B cell (primary cell): Measurements from ENCODE around the gene NR1D1. TPM values are rescaled to one million over a fixed set of nuclear protein-coding genes. Genes with fewer than 3 reads are reported as not detected.
A peak's percentile ranks its signal among the peaks of the same experiment; 100 is the strongest.

ENCODE experiments used
- ATAC-seq: fragments of 200-7000 bp; cut with Tn5 transposase; one replicate; pipeline ENCODE4 v1.10.0; 2021; ENCODE audit warnings: low read depth, mild to moderate bottlenecking, moderate number of reproducible peaks, moderate library complexity
- CTCF ChIA-PET: fragments of 350-600 bp; sonication (Branson Sonifier 250); formaldehyde crosslinking; loops from one replicate; lab custom pipeline; 2021; ENCODE audit warnings: antibody characterized with exemption, inconsistent platforms; lab: Charles Lee
- POLR2A ChIA-PET: fragments of 350-600 bp; sonication (Branson Sonifier 250); formaldehyde crosslinking; loops from one replicate; lab custom pipeline; 2021; ENCODE audit warnings: antibody characterized with exemption; lab: Charles Lee
- DNase-seq: peaks from one replicate; pipeline ENCODE4 v3.0.0; 2013
- H2AFZ ChIP-seq: 2 replicates; pipeline ENCODE4 v1.6.1; 2012; ENCODE audit warnings: mild to moderate bottlenecking, low read depth, low read length; ENCODE audit not compliant: insufficient read depth, poor library complexity, severe bottlenecking
- H3K27ac ChIP-seq, 2 donors: 1 replicate in 1 of 2; 2 replicates in 1 of 2; pipeline ENCODE4 v1.5.1; 2012 to 2013; ENCODE audit warnings: low read length in 2 of 2, mild to moderate bottlenecking in 2 of 2, moderate library complexity in 1 of 2
- H3K27me3 ChIP-seq, 4 experiments: fragments of 200-600 bp in 1 of 4; sonication (generic) in 1 of 4; replicated peaks in 1 of 4; 1 replicate in 2 of 4; 2 replicates in 2 of 4; pipeline versions ENCODE4 v1.6.1 to v1.7.0; 2013 to 2016; ENCODE audit warnings: low read length in 3 of 4, mild to moderate bottlenecking in 2 of 4, mixed read lengths in 1 of 4, moderate library complexity in 1 of 4; ENCODE audit not compliant: insufficient read depth in 4 of 4, control insufficient read depth in 3 of 4; ENCODE audit errors: control extremely low read depth in 1 of 4
- H3K36me3 ChIP-seq, 2 experiments: replicated peaks in 1 of 2; 1 replicate in 1 of 2; 2 replicates in 1 of 2; pipeline versions ENCODE4 v1.6.1 to v1.7.1; 2013; ENCODE audit warnings: low read length in 1 of 2; ENCODE audit not compliant: insufficient read depth in 2 of 2, control insufficient read depth in 1 of 2; ENCODE audit errors: control extremely low read depth in 1 of 2, extremely low read depth in 1 of 2
- H3K4me1 ChIP-seq, 2 donors: fragments of 200-600 bp in 1 of 2; sonication (generic) in 1 of 2; 1 replicate in 1 of 2; 2 replicates in 1 of 2; pipeline versions ENCODE4 v1.5.1 to v1.6.1; 2013 to 2017; ENCODE audit warnings: low read length in 2 of 2; ENCODE audit not compliant: control insufficient read depth in 2 of 2, insufficient read depth in 2 of 2
- H3K4me2 ChIP-seq: replicated peaks from 2 replicates; pipeline ENCODE3; 2012; ENCODE audit warnings: mild to moderate bottlenecking, low read depth, low read length; ENCODE audit not compliant: poor library complexity, severe bottlenecking
- H3K4me3 ChIP-seq, 5 experiments: fragments of 200-600 bp in 1 of 5; sonication (generic) in 1 of 5; 1 replicate in 3 of 5; 2 replicates in 2 of 5; pipeline versions ENCODE4 v1.5.1 to v1.7.0; 2011 to 2016; ENCODE audit warnings: low read length in 4 of 5, mild to moderate bottlenecking in 4 of 5, low read depth in 2 of 5, control low read depth in 1 of 5, moderate library complexity in 1 of 5; ENCODE audit not compliant: insufficient read depth in 1 of 5; ENCODE audit errors: control extremely low read depth in 1 of 5, extremely low read depth in 1 of 5
- H3K79me2 ChIP-seq: fragments of 200-600 bp; sonication (generic); one replicate; pipeline ENCODE4 v1.6.0; 2016; ENCODE audit warnings: low read length; ENCODE audit not compliant: control insufficient read depth, insufficient read depth
- H3K9ac ChIP-seq: fragments of 200-600 bp; sonication (generic); 2 replicates; pipeline ENCODE4 v1.6.1; 2017; ENCODE audit warnings: mild to moderate bottlenecking, low read length, moderate library complexity
- H3K9me3 ChIP-seq, 3 donors: one replicate each; pipeline versions ENCODE4 v1.6.1 to v1.7.1; 2013; ENCODE audit warnings: low read length in 2 of 3; ENCODE audit not compliant: control insufficient read depth in 2 of 3, insufficient read depth in 1 of 3; ENCODE audit errors: control extremely low read depth in 1 of 3
- H4K20me1 ChIP-seq: 2 replicates; pipeline ENCODE4 v1.6.0; 2012; ENCODE audit warnings: mild to moderate bottlenecking, low read length; ENCODE audit not compliant: insufficient read depth, control insufficient read depth, poor library complexity, severe bottlenecking
- H3K27ac Mint-ChIP-seq: one replicate; pipeline ENCODE4 v1.8.0; 2021; ENCODE audit warnings: mixed read lengths
- H3K27me3 Mint-ChIP-seq: one replicate; pipeline ENCODE4 v1.8.0; 2021; ENCODE audit warnings: mixed read lengths
- H3K4me1 Mint-ChIP-seq: one replicate; pipeline ENCODE4 v1.8.0; 2021; ENCODE audit warnings: mixed read lengths
- H3K4me3 Mint-ChIP-seq: one replicate; pipeline ENCODE4 v1.8.0; 2021; ENCODE audit warnings: mixed read lengths
- H3K9me3 Mint-ChIP-seq: one replicate; pipeline ENCODE4 v1.8.0; 2022; ENCODE audit warnings: mixed read lengths; ENCODE audit not compliant: insufficient read depth
- EZH2 ChIP-seq: IDR thresholded peaks from 2 replicates; pipeline ENCODE4 v1.6.1; 2012; ENCODE audit warnings: borderline replicate concordance, low read depth, mild to moderate bottlenecking, moderate library complexity, low read length; ENCODE audit not compliant: insufficient read depth, poor library complexity, severe bottlenecking
- WGBS: methylation state at CpG from one replicate; pipeline ENCODE4 v1.1.5; 2013; ENCODE audit warnings: missing lambda C conversion rate; ENCODE audit not compliant: insufficient coverage; 5-methylcytosine and 5-hydroxymethylcytosine counted together
- intact Hi-C: fragments of 100-400 bp; cut with micrococcal nuclease; formaldehyde crosslinking; loops from one replicate; pipeline ENCODE4 v1.10.0; 2022
- polyA plus RNA-seq: library from polyadenylated mRNA; depleted of rRNA; stranded (reverse); fragments of >200 nt; gene quantifications from 2 replicates; pipeline ENCODE4 v1.2.3, GENCODE V29; 2012
- total RNA-seq, 2 donors: library from RNA; stranded (reverse); fragments of 120-200 nt in 1 of 2; gene quantifications; 1 replicate in 1 of 2; 2 replicates in 1 of 2; pipeline versions ENCODE4 v1.2.3 to v1.2.4, GENCODE V29; 2013 to 2022
- TF ChIP-seq, protein P1 (sequence below): fragments of 200-600 bp; IDR thresholded peaks from one replicate; pipeline ENCODE4 v1.8.0; 2022; ENCODE audit warnings: antibody characterized with exemption, mild to moderate bottlenecking

NR1D1 gene
- total and polyA plus RNA-seq, 2 donors (not counting 1 experiment from before 2014, with no cell fraction given), result 6.7 to 7.7 TPM

DNA sequence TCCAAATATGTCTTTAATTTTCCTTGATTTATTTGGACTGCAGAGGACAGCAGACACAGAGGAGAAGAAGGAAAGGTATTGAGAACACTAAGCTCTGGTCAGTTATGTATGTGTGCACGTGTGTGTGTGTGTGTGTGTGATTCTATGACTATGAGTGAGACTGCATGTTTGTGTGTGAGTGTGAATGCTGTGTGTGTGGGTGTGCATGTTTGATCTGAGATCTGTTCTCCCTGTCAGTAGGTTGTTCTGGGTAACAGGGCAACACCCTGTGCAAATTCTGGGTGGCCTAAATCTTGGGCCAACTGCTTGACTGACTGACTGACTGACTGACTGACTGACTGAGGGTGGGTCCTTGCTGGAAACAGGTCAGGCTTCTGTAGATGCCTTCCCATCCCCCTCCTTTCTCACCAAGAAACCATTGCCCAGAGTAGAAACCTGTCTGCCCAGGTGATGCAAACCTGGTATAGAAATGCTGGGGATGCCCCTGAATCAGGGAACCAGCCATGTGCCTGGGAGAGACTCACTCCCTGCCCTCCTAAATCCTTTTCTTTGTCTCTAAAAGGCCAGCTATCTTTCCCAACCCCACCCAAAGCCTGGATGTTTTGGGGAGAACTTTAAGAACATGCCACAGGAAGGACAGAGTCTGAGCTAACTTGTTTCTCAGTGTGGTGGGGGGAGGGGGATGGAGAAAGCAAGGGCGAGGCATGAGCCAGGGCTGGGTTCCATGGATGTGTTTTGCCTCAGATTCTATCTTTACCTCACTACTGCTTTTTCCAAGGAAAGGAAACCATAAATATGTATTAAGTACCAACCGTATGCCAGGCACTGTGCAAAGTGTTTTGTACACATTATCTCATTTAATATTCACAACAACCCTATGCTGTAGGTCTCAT lies 4.5 kb upstream of the NR1D1 start:
- POLR2A ChIA-PET, result interaction anchor here (0.5 to 0.6 kb wide), 2 partner anchors 26 to 67 kb away, joined by 3 to 4 read pairs; no protein-coding TSS in a partner anchor
- CTCF ChIA-PET, result interaction anchor here (0.7 kb wide), 2 partner anchors 33 to 40 kb away, joined by 3 read pairs; no protein-coding TSS in a partner anchor
- H3K27ac Mint-ChIP-seq, result peak overlapping the region; percentile 13
- Histone ChIP-seq H4K20me1 (no peaks in the 10 kb centered on the region), H3K9me3 (no peaks in the 10 kb centered on the region), H3K4me2 (no peak overlapping the region), H3K27me3 (no peaks in the 10 kb centered on the region), H3K79me2 (no peaks in the 10 kb centered on the region), H3K4me3 (no peak overlapping the region), H3K9ac (no peak overlapping the region), H3K4me1 (peaks cover 41 to 43% of the 10 kb centered on the region in 2 donors), H2AFZ (no peak overlapping the region), H3K36me3 (no peaks in the 10 kb centered on the region), H3K27ac (no peak overlapping the region)
- H3K4me1 Mint-ChIP-seq, result peaks cover 55% of the 10 kb centered on the region
- no peak for ATAC-seq
- no peak for TF ChIP-seq EZH2
- 81% methylated on average over 1 of the region's 3 CpGs for WGBS
- H3K27me3 Mint-ChIP-seq, result no peaks in the 10 kb centered on the region
- no peaks in the 10 kb centered on the region for H3K9me3 Mint-ChIP-seq
- intact Hi-C loops, result no loop called here
- no peak overlapping the region for H3K4me3 Mint-ChIP-seq
- DNase-seq, result no peak

DNA sequence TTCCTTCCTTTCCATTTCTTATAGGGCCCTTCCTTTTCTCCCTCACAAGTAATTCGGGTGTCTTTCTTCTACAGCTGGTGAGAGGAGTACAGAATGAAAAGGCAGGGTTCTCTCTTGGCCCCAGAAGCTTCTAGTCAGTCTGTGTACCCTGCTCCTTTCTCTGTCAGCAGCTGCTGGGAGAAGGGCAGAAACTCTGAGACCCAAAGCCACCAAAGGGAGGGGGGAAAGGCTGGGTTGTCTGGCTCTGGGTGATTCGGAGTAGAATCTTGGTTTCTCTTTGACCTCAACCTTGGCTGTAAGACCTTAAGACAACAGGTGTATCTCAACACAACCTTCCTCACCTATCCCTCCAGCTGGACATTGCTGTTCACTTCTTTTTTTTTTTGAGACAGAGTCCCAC lies 3.3 kb upstream of the NR1D1 start:
- ChIA-PET POLR2A (interaction anchor here (0.5 kb wide), 1 partner anchor 54 kb away, joined by 6 read pairs; no protein-coding TSS in a partner anchor), CTCF (interaction anchor here (0.8 to 7.2 kb wide), 8 partner anchors 9 to 90 kb away, joined by 3 to 111 read pairs (median 4); partner anchors contain the start of gene CASC3)
- Histone ChIP-seq H3K9ac (no peak overlapping the region), H3K4me2 (no peak overlapping the region), H3K36me3 (no peaks in the 10 kb centered on the region), H3K9me3 (peaks cover 0 to 9% (median 0%) of the 10 kb centered on the region in 3 donors), H3K4me1 (peaks cover 45 to 51% of the 10 kb centered on the region in 2 donors), H4K20me1 (no peaks in the 10 kb centered on the region), H3K27ac (no peak overlapping the region), H3K4me3 (no peak overlapping the region), H3K79me2 (no peaks in the 10 kb centered on the region), H2AFZ (no peak overlapping the region), H3K27me3 (no peaks in the 10 kb centered on the region)
- no CpG with 5 or more reads among the region's 2 CpGs for WGBS
- H3K27ac Mint-ChIP-seq, result no peak overlapping the region
- TF ChIP-seq, protein P1, sequence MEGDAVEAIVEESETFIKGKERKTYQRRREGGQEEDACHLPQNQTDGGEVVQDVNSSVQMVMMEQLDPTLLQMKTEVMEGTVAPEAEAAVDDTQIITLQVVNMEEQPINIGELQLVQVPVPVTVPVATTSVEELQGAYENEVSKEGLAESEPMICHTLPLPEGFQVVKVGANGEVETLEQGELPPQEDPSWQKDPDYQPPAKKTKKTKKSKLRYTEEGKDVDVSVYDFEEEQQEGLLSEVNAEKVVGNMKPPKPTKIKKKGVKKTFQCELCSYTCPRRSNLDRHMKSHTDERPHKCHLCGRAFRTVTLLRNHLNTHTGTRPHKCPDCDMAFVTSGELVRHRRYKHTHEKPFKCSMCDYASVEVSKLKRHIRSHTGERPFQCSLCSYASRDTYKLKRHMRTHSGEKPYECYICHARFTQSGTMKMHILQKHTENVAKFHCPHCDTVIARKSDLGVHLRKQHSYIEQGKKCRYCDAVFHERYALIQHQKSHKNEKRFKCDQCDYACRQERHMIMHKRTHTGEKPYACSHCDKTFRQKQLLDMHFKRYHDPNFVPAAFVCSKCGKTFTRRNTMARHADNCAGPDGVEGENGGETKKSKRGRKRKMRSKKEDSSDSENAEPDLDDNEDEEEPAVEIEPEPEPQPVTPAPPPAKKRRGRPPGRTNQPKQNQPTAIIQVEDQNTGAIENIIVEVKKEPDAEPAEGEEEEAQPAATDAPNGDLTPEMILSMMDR, result no peak
- no peak for TF ChIP-seq EZH2
- peaks cover 64% of the 10 kb centered on the region for H3K4me1 Mint-ChIP-seq
- H3K27me3 Mint-ChIP-seq, result no peaks in the 10 kb centered on the region
- H3K9me3 Mint-ChIP-seq, result no peaks in the 10 kb centered on the region
- DNase-seq (no peak), ATAC-seq (no peak)
- no peak overlapping the region for H3K4me3 Mint-ChIP-seq
- intact Hi-C loops, result no loop called here
